Transverse colon (tissue), 4 donors: ENCODE measurements around the gene STARD3. TPM values are rescaled to one million over a fixed set of nuclear protein-coding genes. Genes with fewer than 3 reads are reported as not detected.

Source experiments
- DNase-seq: peaks from one replicate; pipeline ENCODE4 v3.0.0-alpha.2; 2019
- H3K27ac ChIP-seq, 4 donors: fragments of 200-600 bp; sonication (generic); 2 replicates each; pipeline ENCODE4 v1.5.1; 2016 to 2018; ENCODE audit warnings: inconsistent platforms in 4 of 4
- H3K27me3 ChIP-seq: fragments of 200-600 bp; sonication (generic); 2 replicates; pipeline ENCODE4 v1.5.1; 2017; ENCODE audit warnings: inconsistent platforms
- H3K36me3 ChIP-seq, 4 donors: fragments of 200-600 bp; sonication (generic); 2 replicates each; pipeline ENCODE4 v1.5.1; 2017 to 2019; ENCODE audit warnings: inconsistent platforms in 4 of 4
- H3K4me1 ChIP-seq, 4 donors: fragments of 200-600 bp; sonication (generic); 2 replicates each; pipeline ENCODE4 v1.5.1; 2017 to 2020; ENCODE audit warnings: inconsistent platforms in 4 of 4
- H3K4me3 ChIP-seq, 4 donors: fragments of 200-600 bp; sonication (generic); 1 replicate in 1 of 4; 2 replicates in 3 of 4; pipeline versions ENCODE4 v1.5.1 to v1.6.1; 2017 to 2019; ENCODE audit warnings: inconsistent platforms in 4 of 4
- H3K9me3 ChIP-seq, 2 donors: fragments of 200-600 bp; sonication (generic); 2 replicates each; pipeline ENCODE4 v1.5.1; 2017 to 2019; ENCODE audit warnings: inconsistent platforms in 2 of 2
- CTCF ChIP-seq, 5 experiments: fragments of 200-600 bp in 3 of 5; fragments of 450-650 bp in 2 of 5; sonication (generic) in 3 of 5; IDR thresholded peaks; 1 replicate in 2 of 5; 2 replicates in 3 of 5; pipeline ENCODE4 v1.5.1; 2016 to 2017; ENCODE audit warnings: antibody characterized with exemption in 5 of 5, inconsistent platforms in 3 of 5, mild to moderate bottlenecking in 2 of 5, moderate library complexity in 1 of 5
- EP300 ChIP-seq: sonication (generic); formaldehyde crosslinking; IDR thresholded peaks from one replicate; pipeline ENCODE4 v1.6.1; 2017; ENCODE audit warnings: antibody characterized with exemption, low read depth
- POLR2A ChIP-seq: fragments of 450-650 bp; IDR thresholded peaks from one replicate; pipeline ENCODE4 v1.6.1; 2016; ENCODE audit warnings: antibody characterized with exemption, mild to moderate bottlenecking, moderate library complexity
- POLR2AphosphoS5 ChIP-seq, 3 donors: sonication (generic); formaldehyde crosslinking; IDR thresholded peaks; one replicate each; pipeline ENCODE4 v1.6.1; 2016; ENCODE audit warnings: antibody characterized with exemption in 3 of 3
- WGBS, 2 donors: methylation state at CpG; one replicate each; pipeline ENCODE4 v1.1.5; 2018; ENCODE audit warnings: low coverage in 1 of 2; 5-methylcytosine and 5-hydroxymethylcytosine counted together
- in situ Hi-C, 4 donors: fragments of 200-750 bp; cut with MboI; loops; one replicate each; pipeline versions ENCODE4 v1.15.0 to v1.15.1; 2017; ENCODE audit warnings: low sequenced_read_pairs in 3 of 4, low pct_ligation_motif_present in 1 of 4, low pct_unique_long_range_greater_than_20kb in 1 of 4
- intact Hi-C: fragments of 100-400 bp; cut with DNase I; formaldehyde crosslinking; loops from one replicate; pipeline ENCODE4 v1.15.1; 2023; ENCODE audit warnings: low total_unique reads
- total RNA-seq, 4 donors: library from RNA; depleted of rRNA; stranded (reverse); fragments of >200 nt; gene quantifications; one replicate each; pipeline ENCODE4 v1.1.0, GENCODE V29; 2016

The STARD3 gene
- total RNA-seq, 4 donors from 2014 or later, result 63.5 to 193 (median 73.2) TPM

- in situ Hi-C loops (loop anchor here in 1 of 4 donors (25.0 kb wide), 1 partner anchor 95 kb away; the partner anchor contains the start of genes GRB7 and MIEN1), intact Hi-C loops (no loop called here)
- Histone ChIP-seq H3K36me3 (no peaks in the 10 kb centered on the region), H3K4me3 (no peak overlapping the region), H3K4me1 (peaks cover 11 to 47% (median 29%) of the 10 kb centered on the region in 4 donors), H3K27ac (no peak overlapping the region), H3K27me3 (no peaks in the 10 kb centered on the region), H3K9me3 (no peaks in the 10 kb centered on the region)
- no peak for DNase-seq
- 82 to 100% methylated on average over 1 to 9 of the region's 9 CpGs for WGBS, 2 donors
- no peak for TF ChIP-seq EP300
- no peak for TF ChIP-seq POLR2A
- no peak for TF ChIP-seq POLR2AphosphoS5 (IDR thresholded peaks at IDR 0.05)
- no peak for TF ChIP-seq CTCF (IDR thresholded peaks at IDR 0.05)
These were observed 5.5 kb downstream of the STARD3 start for GRCh38 chr17:39642291-39643074.

- no peak for TF ChIP-seq POLR2AphosphoS5 (IDR thresholded peaks at IDR 0.05)
- no peak for TF ChIP-seq POLR2A
- no peak for TF ChIP-seq EP300
- no peak for TF ChIP-seq CTCF (IDR thresholded peaks at IDR 0.05)
- Histone ChIP-seq H3K4me3 (no peak overlapping the region), H3K9me3 (no peaks in the 10 kb centered on the region), H3K36me3 (no peaks in the 10 kb centered on the region), H3K27ac (no peak overlapping the region), H3K4me1 (peaks cover 3 to 40% (median 21%) of the 10 kb centered on the region in 4 donors), H3K27me3 (no peaks in the 10 kb centered on the region)
- intact Hi-C loops, result no loop called here
- DNase-seq, result no peak
- WGBS, 2 donors, result 88% methylated on average over 2 of the region's 4 CpGs; no CpG with 5 or more reads in 1 of the 2 donors
- in situ Hi-C loops, result loop anchor here in 1 of 4 donors (25.0 kb wide), 1 partner anchor 94 kb away; the partner anchor contains the start of genes GRB7 and MIEN1
These were observed 6.3 kb downstream of the STARD3 start for GRCh38 chr17:39643271-39643670.

GRCh38 chr17:39647256-39647655 lies 10.3 kb downstream of the STARD3 start:
- Histone ChIP-seq H3K27me3 (no peaks in the 10 kb centered on the region), H3K27ac (no peak overlapping the region), H3K4me3 (no peak overlapping the region), H3K9me3 (no peaks in the 10 kb centered on the region), H3K4me1 (peaks cover 0 to 25% (median 16%) of the 10 kb centered on the region in 4 donors), H3K36me3 (no peaks in the 10 kb centered on the region)
- WGBS, 2 donors, result 60 to 72% methylated on average over 1 to 5 of the region's 5 CpGs
- intact Hi-C loops (no loop called here), in situ Hi-C loops (loop anchor here in 1 of 4 donors (25.0 kb wide), 1 partner anchor 90 kb away; the partner anchor contains the start of genes GRB7 and MIEN1)
- no peak for TF ChIP-seq CTCF (IDR thresholded peaks at IDR 0.05)
- TF ChIP-seq POLR2AphosphoS5 (IDR thresholded peaks at IDR 0.05), result no peak
- TF ChIP-seq EP300, result no peak
- TF ChIP-seq POLR2A, result no peak
- no peak for DNase-seq

GRCh38 chr17:39648616-39649366 lies 11.8 kb downstream of the STARD3 start:
- H3K27me3 ChIP-seq, result no peaks in the 10 kb centered on the region
- no peak for DNase-seq
- peaks cover 12 to 34% (median 25%) of the 10 kb centered on the region in 4 donors for H3K4me1 ChIP-seq
- WGBS, 2 donors, result 83 to 88% methylated on average over 12 to 15 of the region's 15 CpGs
- TF ChIP-seq EP300, result no peak
- in situ Hi-C loops (loop anchor here in 1 of 4 donors (25.0 kb wide), 1 partner anchor 89 kb away; the partner anchor contains the start of genes GRB7 and MIEN1), intact Hi-C loops (no loop called here)
- H3K4me3 ChIP-seq, result no peak overlapping the region
- no peaks in the 10 kb centered on the region for H3K36me3 ChIP-seq
- H3K9me3 ChIP-seq, result no peaks in the 10 kb centered on the region
- H3K27ac ChIP-seq, result no peak overlapping the region
